Activated naive CD4-positive, alpha-beta T cell treated with anti-CD3 and anti-CD28 coated beads, Interleukin-2, amount 50 U/mL, for 72 hours (primary cell): ENCODE data around the gene ARHGAP19. TPM values are rescaled to one million over a fixed set of nuclear protein-coding genes. Genes with fewer than 3 reads are reported as not detected.

Experiments
- ATAC-seq, 2 donors: fragments of 150-1000 bp; cut with Tn5 transposase; 2 replicates each; pipeline ENCODE4 v1.10.0; 2021; ENCODE audit warnings: mild to moderate bottlenecking in 2 of 2, moderate library complexity in 2 of 2
- DNase-seq, 2 donors: peaks; one replicate each; pipeline ENCODE4 v3.0.0; 2021 to 2022; ENCODE audit warnings: low spot score in 2 of 2
- H3K27ac Mint-ChIP-seq, 2 donors: one replicate each; pipeline ENCODE4 v1.8.0; 2022; ENCODE audit warnings: mild to moderate bottlenecking in 2 of 2, mixed read lengths in 2 of 2
- H3K36me3 Mint-ChIP-seq, 2 donors: one replicate each; pipeline ENCODE4 v1.8.0; 2022; ENCODE audit warnings: mixed read lengths in 2 of 2
- H3K9me3 Mint-ChIP-seq, 2 donors: one replicate each; pipeline ENCODE4 v1.8.0; 2022; ENCODE audit warnings: mixed read lengths in 2 of 2
- total RNA-seq, 2 donors: library from RNA; stranded (reverse); gene quantifications; one replicate each; pipeline ENCODE4 v1.2.3, GENCODE V29; 2022

ARHGAP19 gene
- total RNA-seq, 2 donors from 2014 or later = 45.4 to 79.5 TPM

- no peak for ATAC-seq
- no peaks in the 10 kb centered on the region for H3K9me3 Mint-ChIP-seq
- no peak for DNase-seq
- H3K36me3 Mint-ChIP-seq = no peaks in the 10 kb centered on the region
- no peak overlapping the region for H3K27ac Mint-ChIP-seq
Measured at GRCh38 chr10:97178074-97178473, 114.4 kb downstream of the ARHGAP19 start.

- no peak for DNase-seq
- no peaks in the 10 kb centered on the region for H3K9me3 Mint-ChIP-seq
- H3K36me3 Mint-ChIP-seq = no peaks in the 10 kb centered on the region
- H3K27ac Mint-ChIP-seq = no peak overlapping the region
- ATAC-seq = no peak
Measured at GRCh38 chr10:97176226-97176625, 116.2 kb downstream of the ARHGAP19 start.

- Mint-ChIP-seq H3K27ac (no peak overlapping the region), H3K9me3 (no peaks in the 10 kb centered on the region), H3K36me3 (no peaks in the 10 kb centered on the region)
- no peak for ATAC-seq
- DNase-seq = peak in 1 of 2 donors; percentile 33
Measured at GRCh38 chr10:97175586-97175985, 116.9 kb downstream of the ARHGAP19 start.

- no peaks in the 10 kb centered on the region for H3K36me3 Mint-ChIP-seq
- no peak overlapping the region for H3K27ac Mint-ChIP-seq
- DNase-seq (no peak), ATAC-seq (peak in 1 of 2 donors; percentile 28)
- H3K9me3 Mint-ChIP-seq = no peaks in the 10 kb centered on the region
Measured at GRCh38 chr10:97174941-97175340, 117.5 kb downstream of the ARHGAP19 start.

- DNase-seq = peak in 1 of 2 donors; percentile 51
- no peak for ATAC-seq
- Mint-ChIP-seq H3K9me3 (no peaks in the 10 kb centered on the region), H3K27ac (no peak overlapping the region), H3K36me3 (no peaks in the 10 kb centered on the region)
Measured at GRCh38 chr10:97174276-97174775, 118.1 kb downstream of the ARHGAP19 start.

GRCh38 chr10:97173036-97173435, 119.4 kb downstream of the ARHGAP19 start:
- ATAC-seq = no peak
- DNase-seq = peak in 1 of 2 donors; percentile 11
- no peaks in the 10 kb centered on the region for H3K36me3 Mint-ChIP-seq
- H3K27ac Mint-ChIP-seq = no peak overlapping the region
- H3K9me3 Mint-ChIP-seq = no peaks in the 10 kb centered on the region

Other genes starting within 250 kb of the ARHGAP19 start
- gene SLIT1, start 106.7 kb downstream of the ARHGAP19 start, total RNA-seq = 1 to 10 TPM in 1 of 2 donors, under 1 TPM in 1; 0.99 to 1.4 TPM
- 1 to 10 TPM; 2.7 to 4.0 TPM for gene FRAT1, start 26.6 kb upstream of the ARHGAP19 start, total RNA-seq
- gene FRAT2, start 42.1 kb upstream of the ARHGAP19 start, total RNA-seq = 10 to 100 TPM in 1 of 2 donors, 1 to 10 TPM in 1; 6.9 to 12.5 TPM
- gene RRP12, start 108.7 kb upstream of the ARHGAP19 start, total RNA-seq = 10 to 100 TPM; 41.4 to 43.1 TPM
- gene PGAM1, start 133.6 kb upstream of the ARHGAP19 start, total RNA-seq = 1,000 to 10,000 TPM in 1 of 2 donors, 100 to 1,000 TPM in 1; 610 to 1,410 TPM
- 10 to 100 TPM; 41.3 to 58.0 TPM for gene EXOSC1, start 153.4 kb upstream of the ARHGAP19 start, total RNA-seq
- 10 to 100 TPM; 25.4 to 45.0 TPM for gene ZDHHC16, start 153.5 kb upstream of the ARHGAP19 start, total RNA-seq
- 100 to 1,000 TPM in 1 of 2 donors, 10 to 100 TPM in 1; 74.2 to 125 TPM for gene MMS19, start 205.8 kb upstream of the ARHGAP19 start, total RNA-seq
- 1 to 10 TPM; 1.9 to 3.5 TPM for gene UBTD1, start 206.3 kb upstream of the ARHGAP19 start, total RNA-seq